ENCODE measurements around the gene SEC23B. TPM values are rescaled to one million over a fixed set of nuclear protein-coding genes. Genes with fewer than 3 reads are reported as not detected.
"Not testable (repeated sequence)": the region's sequence is repeated elsewhere in the genome, so short reads cannot be mapped to it uniquely, and the experiment has no call there.

The SEC23B gene
- total RNA-seq, 2 experiments from 2014 or later, result 29.2 to 32.8 TPM

- Mint-ChIP-seq H3K27me3 (no peaks in the 10 kb centered on the region), H3K4me3 (no peak overlapping the region), H3K9me3 (no peaks in the 10 kb centered on the region), H3K36me3 (ENCODE audit: low read depth) (peaks cover 64% of the 10 kb centered on the region), H3K4me1 (ENCODE audit: low read depth) (peaks cover 42% of the 10 kb centered on the region), H3K27ac (no peak overlapping the region)
- Histone ChIP-seq H3K4me1 (ENCODE audit: insufficient read depth, low read length) (peaks cover 17% of the 10 kb centered on the region), H3K36me3 (ENCODE audit: insufficient read depth, low read length) (peaks cover 51% of the 10 kb centered on the region), H3K27me3 (ENCODE audit: control insufficient read depth in 1 of 2, insufficient read depth in 2 of 2, low read length in 2 of 2) (no peaks in the 10 kb centered on the region), H3K27ac (ENCODE audit: low read depth in 1 of 2, low read length in 2 of 2) (no peak overlapping the region), H3K9me3 (ENCODE audit: control insufficient read depth in 1 of 2, insufficient read depth in 1 of 2, low read length in 2 of 2) (no peaks in the 10 kb centered on the region), H3K4me3 (ENCODE audit: low read length) (no peak overlapping the region)
- TF ChIP-seq, protein P1, sequence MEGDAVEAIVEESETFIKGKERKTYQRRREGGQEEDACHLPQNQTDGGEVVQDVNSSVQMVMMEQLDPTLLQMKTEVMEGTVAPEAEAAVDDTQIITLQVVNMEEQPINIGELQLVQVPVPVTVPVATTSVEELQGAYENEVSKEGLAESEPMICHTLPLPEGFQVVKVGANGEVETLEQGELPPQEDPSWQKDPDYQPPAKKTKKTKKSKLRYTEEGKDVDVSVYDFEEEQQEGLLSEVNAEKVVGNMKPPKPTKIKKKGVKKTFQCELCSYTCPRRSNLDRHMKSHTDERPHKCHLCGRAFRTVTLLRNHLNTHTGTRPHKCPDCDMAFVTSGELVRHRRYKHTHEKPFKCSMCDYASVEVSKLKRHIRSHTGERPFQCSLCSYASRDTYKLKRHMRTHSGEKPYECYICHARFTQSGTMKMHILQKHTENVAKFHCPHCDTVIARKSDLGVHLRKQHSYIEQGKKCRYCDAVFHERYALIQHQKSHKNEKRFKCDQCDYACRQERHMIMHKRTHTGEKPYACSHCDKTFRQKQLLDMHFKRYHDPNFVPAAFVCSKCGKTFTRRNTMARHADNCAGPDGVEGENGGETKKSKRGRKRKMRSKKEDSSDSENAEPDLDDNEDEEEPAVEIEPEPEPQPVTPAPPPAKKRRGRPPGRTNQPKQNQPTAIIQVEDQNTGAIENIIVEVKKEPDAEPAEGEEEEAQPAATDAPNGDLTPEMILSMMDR (IDR thresholded peaks at IDR 0.05), result no peak
- no peak for DNase-seq
- CTCF ChIA-PET, result no interaction called here
- no peak for ATAC-seq (ENCODE audit: poor library complexity)
- POLR2A ChIA-PET, result no interaction called here
- intact Hi-C loops (cut with DNase I, micrococcal nuclease), result no loop called here
Observed at GRCh38 chr20:18513208-18513607, 5.5 kb downstream of the SEC23B start.

GRCh38 chr20:18514127-18514526 lies 6.4 kb downstream of the SEC23B start:
- H3K4me3 ChIP-seq (ENCODE audit: low read length), result no peak overlapping the region
- Mint-ChIP-seq H3K4me3 (no peak overlapping the region), H3K27ac (no peak overlapping the region), H3K4me1 (ENCODE audit: low read depth) (peaks cover 33% of the 10 kb centered on the region), H3K27me3 (no peaks in the 10 kb centered on the region), H3K9me3 (no peaks in the 10 kb centered on the region), H3K36me3 (ENCODE audit: low read depth) (peaks cover 60% of the 10 kb centered on the region)
- peaks cover 51% of the 10 kb centered on the region for H3K36me3 ChIP-seq (ENCODE audit: insufficient read depth, low read length)
- CTCF ChIA-PET, result no interaction called here
- no peaks in the 10 kb centered on the region for H3K9me3 ChIP-seq (ENCODE audit: control insufficient read depth in 1 of 2, insufficient read depth in 1 of 2, low read length in 2 of 2)
- ATAC-seq (ENCODE audit: poor library complexity) (no peak), DNase-seq (no peak)
- intact Hi-C loops (cut with DNase I, micrococcal nuclease), result no loop called here
- H3K4me1 ChIP-seq (ENCODE audit: insufficient read depth, low read length), result peaks cover 8% of the 10 kb centered on the region
- H3K27me3 ChIP-seq (ENCODE audit: control insufficient read depth in 1 of 2, insufficient read depth in 2 of 2, low read length in 2 of 2), result no peaks in the 10 kb centered on the region
- TF ChIP-seq, protein P1 (IDR thresholded peaks at IDR 0.05), result no peak
- POLR2A ChIA-PET, result no interaction called here
- no peak overlapping the region for H3K27ac ChIP-seq (ENCODE audit: low read depth in 1 of 2, low read length in 2 of 2)

DNA sequence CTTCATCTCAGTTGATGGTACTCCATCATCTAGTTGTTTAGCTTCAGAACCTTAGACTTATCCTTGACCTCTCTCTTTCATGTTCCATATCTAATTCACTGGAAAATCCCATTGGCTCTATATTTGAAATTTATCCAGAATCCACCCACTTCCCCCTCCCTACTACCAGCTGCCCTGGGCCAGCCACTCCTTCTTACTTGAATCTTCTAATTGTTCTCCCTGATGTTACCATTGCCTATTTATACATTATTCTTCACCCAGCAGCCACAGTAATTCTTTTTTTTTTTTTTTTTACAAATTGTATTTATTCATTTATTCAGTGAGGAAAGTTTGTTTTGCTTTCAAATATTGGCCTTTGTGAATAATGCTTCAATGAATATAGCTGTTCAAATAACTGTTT lies 8.2 kb downstream of the SEC23B start:
- ChIA-PET POLR2A (interaction anchor here (1.1 kb wide), 1 partner anchor 8 kb away, joined by 4 read pairs; the partner anchor contains the start of gene SEC23B), CTCF (no interaction called here)
- Histone ChIP-seq H3K4me3 (ENCODE audit: low read length) (no peak overlapping the region), H3K36me3 (ENCODE audit: insufficient read depth, low read length) (peaks cover 56% of the 10 kb centered on the region), H3K9me3 (ENCODE audit: control insufficient read depth in 1 of 2, insufficient read depth in 1 of 2, low read length in 2 of 2) (no peaks in the 10 kb centered on the region), H3K27ac (ENCODE audit: low read depth in 1 of 2, low read length in 2 of 2) (no peak overlapping the region), H3K4me1 (ENCODE audit: insufficient read depth, low read length) (peaks cover 3% of the 10 kb centered on the region), H3K27me3 (ENCODE audit: control insufficient read depth in 1 of 2, insufficient read depth in 2 of 2, low read length in 2 of 2) (no peaks in the 10 kb centered on the region)
- Mint-ChIP-seq H3K9me3 (no peaks in the 10 kb centered on the region), H3K27me3 (no peaks in the 10 kb centered on the region), H3K36me3 (ENCODE audit: low read depth) (peaks cover 49% of the 10 kb centered on the region), H3K27ac (no peak overlapping the region), H3K4me1 (ENCODE audit: low read depth) (peaks cover 16% of the 10 kb centered on the region), H3K4me3 (no peak overlapping the region)
- DNase-seq (no peak), ATAC-seq (ENCODE audit: poor library complexity) (no peak)
- intact Hi-C loops (cut with DNase I, micrococcal nuclease), result no loop called here
- TF ChIP-seq, protein P1 (IDR thresholded peaks at IDR 0.05), result no peak

DNA sequence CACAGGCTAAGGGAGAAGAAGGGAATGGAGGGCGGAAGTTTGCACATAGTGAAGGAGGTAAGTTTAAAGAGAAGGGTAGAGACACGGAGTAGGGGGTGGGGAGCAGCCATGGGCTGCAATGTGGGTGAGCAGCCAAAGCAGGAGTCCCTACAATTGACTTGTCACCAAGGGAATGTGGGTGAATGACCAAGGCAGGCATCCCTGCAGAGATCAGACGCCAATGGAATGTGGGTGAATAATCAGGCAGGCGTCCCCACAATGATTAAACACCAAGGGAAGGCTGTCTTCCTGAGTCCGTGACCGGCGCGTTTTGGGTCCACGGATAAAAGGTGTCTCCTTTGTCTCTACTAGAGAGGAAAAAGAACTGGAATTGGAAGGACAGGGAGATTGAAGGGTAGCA lies 14.3 kb downstream of the SEC23B start:
- CTCF ChIA-PET; H3K9me3 Mint-ChIP-seq; H3K27ac Mint-ChIP-seq; H3K27me3 Mint-ChIP-seq; H3K4me3 ChIP-seq (ENCODE audit: low read length); H3K27ac ChIP-seq (ENCODE audit: low read depth in 1 of 2, low read length in 2 of 2); ATAC-seq (ENCODE audit: poor library complexity); H3K27me3 ChIP-seq (ENCODE audit: control insufficient read depth in 1 of 2, insufficient read depth in 2 of 2, low read length in 2 of 2); H3K4me1 Mint-ChIP-seq (ENCODE audit: low read depth); intact Hi-C loops (cut with DNase I, micrococcal nuclease); H3K4me1 ChIP-seq (ENCODE audit: insufficient read depth, low read length); H3K9me3 ChIP-seq (ENCODE audit: control insufficient read depth in 1 of 2, insufficient read depth in 1 of 2, low read length in 2 of 2); H3K4me3 Mint-ChIP-seq; DNase-seq; POLR2A ChIA-PET: not testable (repeated sequence)
- peaks cover 50% of the 10 kb centered on the region for H3K36me3 ChIP-seq (ENCODE audit: insufficient read depth, low read length)
- peaks cover 31% of the 10 kb centered on the region for H3K36me3 Mint-ChIP-seq (ENCODE audit: low read depth)
